Fibroblast of the aortic adventitia (primary cell): Measurements from ENCODE around the gene SIDT1. TPM values are rescaled to one million over a fixed set of nuclear protein-coding genes. Genes with fewer than 3 reads are reported as not detected.
"Not testable (repeated sequence)": the region's sequence is repeated elsewhere in the genome, so short reads cannot be mapped to it uniquely, and the experiment has no call there.

ENCODE experiments used
- DNase-seq: peaks from one replicate; pipeline ENCODE4 v3.0.0-alpha.2; 2010; ENCODE audit warnings: low read depth
- H3K4me3 ChIP-seq: 2 replicates; pipeline ENCODE4 v1.5.1; 2011; ENCODE audit warnings: low read depth, mild to moderate bottlenecking, control low read depth, low read length, moderate library complexity
- CTCF ChIP-seq: IDR thresholded peaks from 2 replicates; pipeline ENCODE4 v1.5.1; 2011; ENCODE audit warnings: mild to moderate bottlenecking, low read length, control low read depth, inconsistent platforms; ENCODE audit not compliant: insufficient read depth
- total RNA-seq: library from RNA; depleted of rRNA; stranded (reverse); fragments of >200 nt; gene quantifications from 2 replicates; pipeline ENCODE4 v1.2.3, GENCODE V29; 2012; ENCODE audit warnings: low replicate concordance

SIDT1 gene
- total RNA-seq, 1 donor: not detected

- H3K4me3 ChIP-seq: no peak overlapping the region
- TF ChIP-seq CTCF: no peak
- no peak for DNase-seq
Observed at GRCh38 chr3:113634782-113635474, 102.6 kb downstream of the SIDT1 start.

- DNase-seq, H3K4me3 ChIP-seq: not testable (repeated sequence)
Observed at GRCh38 chr3:113636034-113636433, 103.7 kb downstream of the SIDT1 start.

GRCh38 chr3:113637756-113638155 is 105.4 kb downstream of the SIDT1 start:
- DNase-seq: no peak
- no peak overlapping the region for H3K4me3 ChIP-seq
- no peak for TF ChIP-seq CTCF

- H3K4me3 ChIP-seq: no peak overlapping the region
- no peak for TF ChIP-seq CTCF
- no peak for DNase-seq
Observed at GRCh38 chr3:113638910-113639309, 106.6 kb downstream of the SIDT1 start.

GRCh38 chr3:113643583-113643982 is 111.2 kb downstream of the SIDT1 start:
- no peak for DNase-seq
- no peak for TF ChIP-seq CTCF
- H3K4me3 ChIP-seq: no peak overlapping the region

GRCh38 chr3:113648524-113648923 is 116.2 kb downstream of the SIDT1 start:
- no peak for DNase-seq
- no peak for TF ChIP-seq CTCF
- no peak overlapping the region for H3K4me3 ChIP-seq

GRCh38 chr3:113649174-113649845 is 117.0 kb downstream of the SIDT1 start:
- no peak for TF ChIP-seq CTCF
- no peak for DNase-seq
- H3K4me3 ChIP-seq: no peak overlapping the region
